GM12878 (cell line): ENCODE results near the gene CELSR3. TPM values are rescaled to one million over a fixed set of nuclear protein-coding genes. Genes with fewer than 3 reads are reported as not detected.

Source experiments
- ATAC-seq: fragments of 200-7000 bp; cut with Tn5 transposase; 3 replicates; pipeline ENCODE4 v1.9.1; 2020; ENCODE audit warnings: mild to moderate bottlenecking, moderate library complexity
- BruUV-seq: library from RNA; stranded (reverse); fragments of 400-500 nt; replicated peaks from 2 replicates; lab custom pipeline; 2021; lab: Mats Ljungman, UMichigan
- CTCF ChIA-PET: fragments of 300-600 bp; sonication (Branson Sonifier 250); formaldehyde crosslinking; extraction: SDS; loops from one replicate; lab custom pipeline; 2021; ENCODE audit warnings: inconsistent platforms; lab: Yijun Ruan, JAX
- POLR2A ChIA-PET: fragments of 350-600 bp; formaldehyde crosslinking; extraction: SDS; loops from one replicate; lab custom pipeline; 2021; ENCODE audit warnings: inconsistent platforms; lab: Charles Lee
- RAD21 ChIA-PET: fragments of 300-600 bp; sonication (Branson Sonifier 250); formaldehyde crosslinking; loops from one replicate; lab custom pipeline; 2023; ENCODE audit warnings: antibody characterized with exemption; ENCODE audit not compliant: unreplicated experiment; lab: Charles Lee
- SMC1A ChIA-PET: fragments of 300-600 bp; sonication (Branson Sonifier 250); formaldehyde crosslinking; loops from one replicate; lab custom pipeline; 2023; ENCODE audit not compliant: unreplicated experiment, uncharacterized antibody; lab: Charles Lee
- DNase-seq: peaks from one replicate; pipeline ENCODE4 v3.0.0-alpha.2; 2011; ENCODE audit warnings: low read depth, low spot score
- FAIRE-seq: peaks from 3 replicates; lab custom pipeline; 2011; peaks lifted over from hg19 to GRCh38; lab: Jason Lieb, UNC
- H2AFZ ChIP-seq: 2 replicates; pipeline ENCODE4 v1.6.0; 2011; ENCODE audit warnings: low read depth, low read length, control low read depth; ENCODE audit not compliant: control insufficient read depth
- H3K27ac ChIP-seq: 2 replicates; pipeline ENCODE4 v1.5.1; 2011; ENCODE audit warnings: control low read depth; ENCODE audit not compliant: control insufficient read depth, insufficient read depth
- H3K27me3 ChIP-seq, 2 experiments: replicated peaks in 1 of 2; 2 replicates each; pipeline versions ENCODE4 v1.6.0 to v1.6.1; 2011; ENCODE audit warnings: low read length in 1 of 2; ENCODE audit not compliant: control insufficient read depth in 2 of 2, insufficient read depth in 2 of 2
- H3K36me3 ChIP-seq, 2 experiments: 2 replicates each; pipeline ENCODE4 v1.5.1; 2011; ENCODE audit warnings: low read length in 1 of 2; ENCODE audit not compliant: control insufficient read depth in 2 of 2, insufficient read depth in 2 of 2
- H3K4me1 ChIP-seq: 2 replicates; pipeline ENCODE4 v1.6.1; 2011; ENCODE audit warnings: mild to moderate bottlenecking, low read length, moderate library complexity, mixed read lengths; ENCODE audit not compliant: control insufficient read depth, insufficient read depth
- H3K4me2 ChIP-seq: 2 replicates; pipeline ENCODE4 v1.6.0; 2011; ENCODE audit warnings: control low read depth; ENCODE audit not compliant: control insufficient read depth, insufficient read depth
- H3K4me3 ChIP-seq: fragments of 200-600 bp; sonication (generic); 2 replicates; pipeline ENCODE4 v1.5.1; 2016
- H3K79me2 ChIP-seq: 2 replicates; pipeline ENCODE4 v1.6.0; 2011; ENCODE audit warnings: low read length; ENCODE audit not compliant: control insufficient read depth, insufficient read depth
- H3K9ac ChIP-seq: 2 replicates; pipeline ENCODE4 v1.8.0; 2011; ENCODE audit warnings: low read length, control low read depth, mixed read lengths; ENCODE audit not compliant: control insufficient read depth, insufficient read depth
- H3K9me3 ChIP-seq: replicated peaks from 3 replicates; pipeline ENCODE4 v1.5.1; 2011; ENCODE audit warnings: mild to moderate bottlenecking, low read length; ENCODE audit not compliant: control insufficient read depth, insufficient read depth
- H4K20me1 ChIP-seq: 2 replicates; pipeline ENCODE4 v1.6.0; 2011; ENCODE audit not compliant: control insufficient read depth, insufficient read depth
- ATF2 ChIP-seq: IDR thresholded peaks from 2 replicates; pipeline ENCODE4 v1.6.1; 2012; ENCODE audit warnings: low read length, inconsistent platforms
- ATF7 ChIP-seq: fragments of 450-650 bp; IDR thresholded peaks from 2 replicates; pipeline ENCODE4 v1.6.1; 2016; ENCODE audit warnings: low read depth, mild to moderate bottlenecking
- CREB1 ChIP-seq: IDR thresholded peaks from 2 replicates; pipeline ENCODE4 v1.6.1; 2012; ENCODE audit warnings: low read depth, mild to moderate bottlenecking, inconsistent platforms
- ELK1 ChIP-seq: IDR thresholded peaks from 2 replicates; pipeline ENCODE4 v1.6.1; 2012; ENCODE audit warnings: low read depth, low read length, improper control_type of control experiment
- HDAC6 ChIP-seq: fragments of 200-600 bp; sonication (generic); IDR thresholded peaks from one replicate; pipeline ENCODE4 v1.8.0; 2017; ENCODE audit warnings: antibody characterized with exemption; ENCODE audit not compliant: unreplicated experiment
- HDGF ChIP-seq: fragments of 450-650 bp; IDR thresholded peaks from 2 replicates; pipeline ENCODE4 v1.6.1; 2016; ENCODE audit warnings: antibody characterized with exemption
- IRF4 ChIP-seq: IDR thresholded peaks from 2 replicates; pipeline ENCODE4 v1.6.1; 2011; ENCODE audit warnings: low read depth, low read length
- NBN ChIP-seq: fragments of 450-650 bp; IDR thresholded peaks from 2 replicates; pipeline ENCODE4 v1.6.1; 2016
- POLR2A ChIP-seq: IDR thresholded peaks from 2 replicates; pipeline ENCODE4 v1.6.1; 2011; ENCODE audit warnings: low read depth, mild to moderate bottlenecking, low read length
- POU2F2 ChIP-seq: IDR thresholded peaks from 3 replicates; pipeline ENCODE4 v1.6.1; 2011; ENCODE audit warnings: low read depth, mild to moderate bottlenecking, low read length, borderline replicate concordance
- RB1 ChIP-seq: fragments of 450-650 bp; formaldehyde crosslinking; IDR thresholded peaks from 2 replicates; pipeline ENCODE4 v1.6.1; 2017; ENCODE audit warnings: mild to moderate bottlenecking, borderline replicate concordance
- SREBF1 ChIP-seq: IDR thresholded peaks from 2 replicates; pipeline ENCODE4 v1.6.1; 2012; ENCODE audit warnings: mild to moderate bottlenecking, low read length
- TARDBP ChIP-seq: IDR thresholded peaks from 2 replicates; pipeline ENCODE4 v1.6.1; 2016; ENCODE audit warnings: borderline replicate concordance
- TCF7 ChIP-seq: IDR thresholded peaks from 2 replicates; pipeline ENCODE4 v1.6.1; 2014; ENCODE audit warnings: antibody characterized with exemption, borderline replicate concordance
- ZNF274 ChIP-seq: IDR thresholded peaks from one replicate; pipeline ENCODE4 v1.8.0; 2011; ENCODE audit not compliant: insufficient read length, insufficient read depth
- ZNF622 ChIP-seq: fragments of 450-650 bp; IDR thresholded peaks from 2 replicates; pipeline ENCODE4 v1.6.1; 2017; ENCODE audit warnings: mild to moderate bottlenecking, inconsistent platforms
- ZNF687 ChIP-seq: fragments of 450-650 bp; IDR thresholded peaks from 2 replicates; pipeline ENCODE4 v1.6.1; 2017; ENCODE audit warnings: mild to moderate bottlenecking, moderate library complexity
- WGBS: methylation state at CpG from one replicate; pipeline ENCODE4 v1.1.6; 2016; ENCODE audit warnings: low lambda C conversion rate; ENCODE audit not compliant: insufficient replicate concordance, insufficient coverage; ENCODE audit errors: missing lambda C conversion rate; 5-methylcytosine and 5-hydroxymethylcytosine counted together
- in situ Hi-C: fragments of 300-500 bp; cut with MboI; formaldehyde crosslinking; loops from 9 replicates; pipeline ENCODE4 v1.14.3; 2018; ENCODE audit warnings: mixed read lengths
- intact Hi-C: fragments of 100-400 bp; cut with micrococcal nuclease; formaldehyde crosslinking; loops from one replicate; pipeline ENCODE4 v1.14.2; 2022; ENCODE audit not compliant: unreplicated experiment
- polyA plus RNA-seq, 11 experiments: library from polyadenylated mRNA; depleted of rRNA in 4 of 11; unstranded in 6 of 11; stranded (reverse) in 5 of 11; fragments of >200 nt; fragmentation: Nextera tagmentation in 4 of 11; fragmentation: Illumina TruSeq in 1 of 11; extraction: Ambion mirVana in 4 of 11; extraction: Trizol in 1 of 11; gene quantifications; 1 replicate in 1 of 11; 2 replicates in 10 of 11; pipeline versions ENCODE4 v1.2.1 to v1.2.3, GENCODE V29; 2011 to 2016; ENCODE audit warnings: inconsistent platforms in 2 of 11, missing spikeins in 2 of 11, low read depth in 1 of 11
- total RNA-seq, 4 experiments: library from RNA; depleted of rRNA in 3 of 4; stranded (reverse); fragments of >200 nt in 3 of 4; fragmentation: Illumina TruSeq in 1 of 4; extraction: Trizol in 1 of 4; gene quantifications; 2 replicates each; pipeline versions ENCODE4 v1.2.1 to v1.2.3, GENCODE V29; 2013 to 2021
- TF ChIP-seq, protein P1 (sequence below): IDR thresholded peaks from 2 replicates; pipeline ENCODE4 v1.6.1; 2011; ENCODE audit warnings: mild to moderate bottlenecking, low read depth, low read length, moderate library complexity; ENCODE audit not compliant: insufficient replicate concordance

The CELSR3 gene
- total and polyA plus RNA-seq, 10 of the 15 experiments (the other 5 are each of a cell fraction or from before 2014, with no cell fraction given), result 0.08 to 1.6 (median 0.57) TPM

- TF ChIP-seq CREB1, result no peak
Measured at GRCh38 chr3:48651771-48652170, 10.9 kb downstream of the CELSR3 start (continued).

DNA sequence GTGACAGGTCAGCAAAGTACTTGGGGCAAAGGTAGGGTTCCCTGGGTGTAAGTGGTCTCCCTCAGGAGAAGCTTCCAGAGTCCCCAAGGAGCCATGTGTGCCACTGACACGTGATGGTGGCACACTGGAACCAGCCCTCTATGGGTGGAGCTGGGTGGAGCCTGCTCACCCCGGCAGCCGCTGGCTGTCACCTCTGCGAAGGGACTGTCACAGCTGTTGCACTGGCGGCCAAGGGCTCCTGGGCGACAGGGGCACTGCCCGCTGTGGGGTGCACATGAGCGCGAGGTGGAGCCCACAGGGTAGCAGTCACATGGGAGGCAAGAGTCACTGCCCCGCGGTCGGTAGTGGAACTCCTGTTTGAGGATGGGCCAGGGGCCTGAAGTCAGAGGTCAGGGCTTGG is 12.0 kb downstream of the CELSR3 start:
- Histone ChIP-seq H3K4me1 (no peaks in the 10 kb centered on the region), H4K20me1 (no peaks in the 10 kb centered on the region; the same call in 1 of the 2 replicates), H3K27me3 (peaks cover 0 to 2% of the 10 kb centered on the region in 2 experiments; a peak in 1 of 4 replicates), H3K4me3 (no peak overlapping the region), H3K9me3 (no peaks in the 10 kb centered on the region), H2AFZ (no peak overlapping the region), H3K4me2 (no peak overlapping the region), H3K27ac (no peak overlapping the region), H3K9ac (no peak overlapping the region), H3K79me2 (no peaks in the 10 kb centered on the region), H3K36me3 (no peaks in the 10 kb centered on the region)
- intact Hi-C loops, result no loop called here
- 54% methylated on average over 12 of the region's 12 CpGs for WGBS
- POLR2A ChIA-PET, result no interaction called here
- CTCF ChIA-PET, result no interaction called here
- no peak for DNase-seq
- RAD21 ChIA-PET, result no interaction called here
- no peak for FAIRE-seq
- in situ Hi-C loops, result no loop called here
- 0 out of 3 replicates have a peak, but pooled peaks have one; percentile 16 for ATAC-seq
- SMC1A ChIA-PET, result interaction anchor here (1.4 kb wide), 1 partner anchor 16 kb away, joined by 3 read pairs; the partner anchor contains the start of gene SLC26A6
- no TSS peak for BruUV-seq
- TF ChIP-seq ZNF274 (no peak), ZNF622 (no peak), POLR2A (no peak), ATF2 (no peak), NBN (no peak), ELK1 (no peak), RB1 (no peak), SREBF1 (no peak), ATF7 (no peak), IRF4 (no peak), ZNF687 (no peak), HDAC6 (no peak), HDGF (no peak), POU2F2 (no peak), TARDBP (no peak), TCF7 (no peak)
- TF ChIP-seq, protein P1, sequence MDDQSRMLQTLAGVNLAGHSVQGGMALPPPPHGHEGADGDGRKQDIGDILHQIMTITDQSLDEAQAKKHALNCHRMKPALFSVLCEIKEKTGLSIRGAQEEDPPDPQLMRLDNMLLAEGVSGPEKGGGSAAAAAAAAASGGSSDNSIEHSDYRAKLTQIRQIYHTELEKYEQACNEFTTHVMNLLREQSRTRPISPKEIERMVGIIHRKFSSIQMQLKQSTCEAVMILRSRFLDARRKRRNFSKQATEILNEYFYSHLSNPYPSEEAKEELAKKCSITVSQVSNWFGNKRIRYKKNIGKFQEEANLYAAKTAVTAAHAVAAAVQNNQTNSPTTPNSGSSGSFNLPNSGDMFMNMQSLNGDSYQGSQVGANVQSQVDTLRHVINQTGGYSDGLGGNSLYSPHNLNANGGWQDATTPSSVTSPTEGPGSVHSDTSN, result no peak
